ENCODE data around the gene GSS.
A peak's percentile ranks its signal among the peaks of the same experiment; 100 is the strongest.
"Not testable (repeated sequence)": the region's sequence is repeated elsewhere in the genome, so short reads cannot be mapped to it uniquely, and the experiment has no call there.

Gene GSS

GRCh38 chr20:34920055-34920454, 35.6 kb downstream of the GSS start:
- no peak for DNase-seq (ENCODE audit: low read depth, low spot score)
- no peak overlapping the region for H3K27ac ChIP-seq

DNA sequence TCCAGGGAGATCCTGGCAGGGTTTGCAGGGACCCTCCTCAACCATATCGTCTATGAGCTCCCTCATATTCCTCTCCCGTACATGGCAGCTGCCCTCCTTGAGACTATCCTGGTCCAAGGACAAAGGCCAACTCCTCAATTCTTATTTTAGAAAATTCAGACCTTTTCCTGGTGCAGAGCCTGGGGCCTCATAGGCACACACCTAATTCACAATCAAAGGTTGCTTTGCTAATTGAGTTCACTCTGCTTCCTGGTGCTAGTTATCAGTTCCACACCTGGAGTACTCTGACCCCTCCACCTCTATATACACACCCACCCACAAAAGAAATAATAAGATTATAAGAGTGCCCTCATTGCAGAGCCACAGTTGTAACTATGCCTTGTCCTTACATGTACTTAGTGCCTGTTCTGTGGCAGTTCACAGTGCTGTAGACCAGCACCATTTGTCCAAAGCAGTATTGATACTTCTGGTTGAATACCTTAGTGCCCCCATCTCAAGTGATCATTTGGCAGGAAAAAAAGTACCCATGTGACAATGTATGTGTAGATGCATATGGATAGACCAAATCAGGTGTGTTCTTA, 38.7 kb downstream of the GSS start:
- no peak overlapping the region for H3K27ac ChIP-seq
- no peak for DNase-seq (ENCODE audit: low read depth, low spot score)

GRCh38 chr20:34915749-34916455, 39.7 kb downstream of the GSS start:
- no peak overlapping the region for H3K27ac ChIP-seq
- no peak for DNase-seq (ENCODE audit: low read depth, low spot score)

DNA sequence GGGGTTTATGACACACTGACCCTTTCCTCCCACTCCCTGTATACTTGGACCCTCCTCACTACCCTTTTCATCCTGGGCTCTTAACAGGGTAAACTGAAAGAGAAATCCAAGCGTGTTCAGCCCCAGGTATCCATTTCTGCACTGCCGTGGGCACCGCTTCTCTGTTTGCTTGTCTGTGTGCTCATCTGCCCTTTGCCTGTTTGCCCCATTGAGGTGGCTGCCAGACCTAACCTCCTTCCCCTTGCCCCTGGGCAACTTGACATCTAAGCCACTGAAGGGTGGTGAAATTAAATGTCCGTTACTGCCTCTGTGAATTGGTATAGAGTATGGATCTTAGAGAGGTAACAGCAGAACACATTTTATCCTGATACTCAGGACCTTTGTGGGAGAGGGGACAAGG, 40.5 kb downstream of the GSS start:
- no peak overlapping the region for H3K27ac ChIP-seq
- no peak for DNase-seq (ENCODE audit: low read depth, low spot score)

DNA sequence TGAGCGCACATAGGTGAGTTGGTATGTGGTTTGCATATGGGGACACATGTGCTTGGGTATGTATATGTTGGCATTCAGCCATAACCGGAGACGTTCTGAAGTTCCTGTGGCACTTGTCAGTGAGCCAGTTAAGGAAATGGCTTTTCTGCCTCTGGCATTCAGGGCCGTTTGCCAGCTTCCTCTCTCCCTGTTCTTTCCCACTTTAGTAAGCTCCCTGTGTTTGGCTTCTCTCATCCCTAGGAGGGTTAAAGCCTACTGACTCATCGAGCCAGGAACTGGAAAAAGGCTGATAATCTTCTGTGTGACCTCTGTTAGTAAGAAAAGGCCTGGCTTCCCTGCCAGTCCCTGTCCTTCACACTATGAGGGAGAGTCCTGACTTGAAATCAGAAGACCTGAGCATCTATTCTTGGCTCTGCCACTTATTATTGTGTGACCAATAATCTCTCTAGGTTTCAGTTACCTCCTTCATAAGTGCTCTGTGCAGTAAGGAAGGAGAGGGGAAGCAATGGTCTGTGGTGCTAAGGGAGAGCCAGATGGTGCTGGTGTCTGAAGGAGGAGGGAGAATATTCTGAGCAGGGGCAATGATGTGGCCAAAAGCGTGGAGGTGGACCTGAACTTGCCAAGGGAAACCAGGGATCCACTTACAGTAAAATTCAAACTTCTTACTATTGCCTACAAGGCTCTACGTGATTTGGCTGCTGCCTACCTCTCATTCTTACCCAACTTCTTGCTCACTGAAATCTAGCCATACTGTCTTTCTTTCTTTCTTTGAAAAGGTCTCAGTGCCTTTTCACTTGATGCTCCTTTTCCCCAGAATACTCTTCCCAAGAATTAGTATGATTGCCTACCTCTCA, 47.8 kb downstream of the GSS start:
- H3K27ac ChIP-seq, result peak overlapping the region; percentile 53
- DNase-seq (ENCODE audit: low read depth, low spot score), result peak; percentile 50

- H3K27ac ChIP-seq, result no peak overlapping the region
- DNase-seq (ENCODE audit: low read depth, low spot score), result no peak
Observed at GRCh38 chr20:34904202-34904621, 51.4 kb downstream of the GSS start.

GRCh38 chr20:34898731-34899130, 56.9 kb downstream of the GSS start:
- not testable (repeated sequence) for DNase-seq (ENCODE audit: low read depth, low spot score); H3K27ac ChIP-seq

DNA sequence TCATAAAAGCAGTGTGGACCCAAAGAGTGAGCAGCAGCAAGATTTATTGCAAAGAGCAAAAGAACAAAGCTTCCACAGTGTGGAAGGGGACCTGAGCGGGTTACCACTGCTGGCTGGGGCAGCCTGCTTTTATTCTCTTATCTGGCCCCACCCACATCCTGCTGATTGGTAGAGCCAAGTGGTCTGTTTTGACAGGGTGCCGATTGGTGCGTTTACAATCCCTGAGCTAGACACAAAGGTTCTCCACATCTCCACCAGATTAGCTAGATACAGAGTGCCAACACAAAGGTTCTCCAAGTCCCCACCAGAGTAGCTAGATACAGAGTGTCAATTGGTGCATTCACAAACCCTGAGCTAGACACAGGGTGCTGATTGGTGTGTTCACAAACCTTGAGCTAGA, 57.5 kb downstream of the GSS start:
- not testable (repeated sequence) for DNase-seq (ENCODE audit: low read depth, low spot score); H3K27ac ChIP-seq

DNA sequence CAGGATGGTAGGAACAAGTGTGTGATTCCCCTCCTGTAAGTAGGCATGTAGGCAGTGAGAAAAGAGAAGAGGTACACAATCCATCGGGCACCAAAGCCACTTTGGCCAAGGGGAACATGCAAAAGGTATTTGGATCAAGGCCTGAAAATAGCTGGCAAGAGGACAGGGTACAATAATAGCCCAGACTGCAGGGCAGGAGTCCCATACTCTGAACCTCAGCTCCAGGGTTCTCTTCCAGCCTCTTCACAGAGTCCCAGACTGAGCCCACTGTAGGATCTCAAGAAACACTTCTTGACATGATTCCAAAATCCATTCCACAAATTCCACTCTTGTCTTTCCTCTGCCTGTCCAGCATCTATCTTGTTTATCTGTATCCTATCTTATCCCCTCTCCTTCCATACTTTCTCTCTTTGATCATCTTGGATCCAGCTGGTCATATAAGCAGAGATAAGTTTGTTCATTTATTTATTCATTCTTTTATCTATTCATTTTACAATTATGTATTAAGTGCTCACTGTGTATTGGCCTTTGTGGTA, 59.5 kb downstream of the GSS start:
- no peak overlapping the region for H3K27ac ChIP-seq

GRCh38 chr20:34895465-34895864, 60.1 kb downstream of the GSS start:
- DNase-seq (ENCODE audit: low read depth, low spot score), result no peak

More for the DNA sequence above, 59.5 kb downstream of the GSS start:
- no peak for DNase-seq (ENCODE audit: low read depth, low spot score)

GRCh38 chr20:34894723-34895122, 60.9 kb downstream of the GSS start:
- no peak for DNase-seq (ENCODE audit: low read depth, low spot score)
- no peak overlapping the region for H3K27ac ChIP-seq

More at GRCh38 chr20:34895465-34895864, 60.1 kb downstream of the GSS start:
- no peak overlapping the region for H3K27ac ChIP-seq

DNA sequence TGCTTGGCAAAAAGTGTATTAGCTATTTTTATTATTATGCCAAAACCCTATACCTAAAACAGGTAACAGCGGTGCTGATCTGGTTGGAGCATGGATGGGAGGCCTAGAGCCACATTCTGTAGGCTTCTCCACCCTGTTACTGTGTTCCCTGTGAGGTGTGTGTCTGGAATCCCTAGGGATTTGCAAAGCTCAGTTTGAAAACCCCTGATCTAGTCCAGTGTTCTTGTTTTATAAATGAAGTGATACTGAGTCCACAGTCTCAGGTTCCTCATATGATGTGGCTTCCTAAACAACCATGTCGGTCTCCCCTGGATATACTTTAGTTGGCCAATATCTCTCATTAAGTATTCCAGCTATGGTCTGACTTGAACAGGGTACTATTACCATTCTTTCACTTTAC, 62.9 kb downstream of the GSS start:
- DNase-seq (ENCODE audit: low read depth, low spot score), result no peak
- H3K27ac ChIP-seq, result no peak overlapping the region

GRCh38 chr20:34891166-34892062, 64.2 kb downstream of the GSS start:
- H3K27ac ChIP-seq, result peak overlapping the region; percentile 86
- DNase-seq (ENCODE audit: low read depth, low spot score), result peak; percentile 57

- no peak for DNase-seq (ENCODE audit: low read depth, low spot score)
- no peak overlapping the region for H3K27ac ChIP-seq
Observed at GRCh38 chr20:34888468-34888867, 67.1 kb downstream of the GSS start.

GRCh38 chr20:34887023-34887422, 68.6 kb downstream of the GSS start:
- no peak overlapping the region for H3K27ac ChIP-seq

GRCh38 chr20:34886122-34886521, 69.5 kb downstream of the GSS start:
- no peak for DNase-seq (ENCODE audit: low read depth, low spot score)
- no peak overlapping the region for H3K27ac ChIP-seq

More at GRCh38 chr20:34887023-34887422, 68.6 kb downstream of the GSS start:
- DNase-seq (ENCODE audit: low read depth, low spot score), result no peak

GRCh38 chr20:34884260-34884659, 71.3 kb downstream of the GSS start:
- no peak for DNase-seq (ENCODE audit: low read depth, low spot score)
- no peak overlapping the region for H3K27ac ChIP-seq

- DNase-seq (ENCODE audit: low read depth, low spot score), result no peak
- no peak overlapping the region for H3K27ac ChIP-seq
Observed at GRCh38 chr20:34883809-34884208, 71.8 kb downstream of the GSS start.

GRCh38 chr20:34883087-34883688, 72.4 kb downstream of the GSS start:
- H3K27ac ChIP-seq, result no peak overlapping the region
- no peak for DNase-seq (ENCODE audit: low read depth, low spot score)
